GM23248 (cell line): ENCODE measurements around the gene NPBWR2.

Experiments used
- EZH2 ChIP-seq: fragments of 200-600 bp; sonication (generic); IDR thresholded peaks from 2 replicates; pipeline ENCODE4 v1.6.1; 2018; ENCODE audit warnings: antibody characterized with exemption, mild to moderate bottlenecking; ENCODE audit not compliant: insufficient read depth, poor library complexity, severe bottlenecking
- EZH2phosphoT487 ChIP-seq: fragments of 200-600 bp; sonication (generic); IDR thresholded peaks from 2 replicates; pipeline ENCODE4 v1.6.1; 2018; ENCODE audit warnings: antibody characterized with exemption, moderate library complexity, mild to moderate bottlenecking, low read depth; ENCODE audit not compliant: insufficient read depth

DNA sequence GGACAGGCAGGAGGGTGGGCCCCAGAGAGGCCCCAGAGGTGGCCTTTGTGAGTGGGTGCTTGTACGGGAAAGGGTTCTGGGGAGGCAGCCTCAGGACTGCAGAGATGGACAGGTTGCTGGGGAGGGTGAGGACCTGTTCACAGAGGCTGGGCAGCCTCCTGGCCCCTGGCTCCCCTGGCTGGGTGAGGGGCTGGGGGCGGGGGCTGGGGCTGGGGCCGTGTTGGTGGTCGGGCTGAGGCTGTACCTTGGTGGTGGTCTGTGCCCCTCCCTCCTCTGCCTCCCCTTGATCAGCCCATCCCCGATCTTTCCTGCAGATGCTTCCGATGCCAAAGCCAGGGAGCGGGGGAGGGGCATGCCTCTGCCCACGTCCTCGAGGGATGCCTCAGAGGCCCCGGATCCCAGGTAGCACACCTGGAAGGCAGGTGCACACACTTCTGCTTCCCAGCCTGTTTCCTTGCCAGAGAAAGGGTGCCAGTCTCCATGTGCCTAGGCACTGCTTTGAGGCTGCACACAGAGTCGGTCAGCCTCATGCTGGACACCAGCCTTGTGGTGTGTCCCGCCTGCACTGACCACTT is 39.5 kb downstream of the NPBWR2 start:
- no peak for TF ChIP-seq EZH2
- TF ChIP-seq EZH2phosphoT487 = no peak
